HepG2 (cell line): ENCODE results near the gene PDK3. TPM values are rescaled to one million over a fixed set of nuclear protein-coding genes. Genes with fewer than 3 reads are reported as not detected.
A peak's percentile ranks its signal among the peaks of the same experiment; 100 is the strongest.

ENCODE experiments used
- ATAC-seq: fragments of 200-7000 bp; cut with Tn5 transposase; 3 replicates; pipeline ENCODE4 v1.9.1; 2020; ENCODE audit warnings: mild to moderate bottlenecking, moderate library complexity
- BruUV-seq: library from RNA; stranded (reverse); fragments of 400-500 nt; replicated peaks from 2 replicates; lab custom pipeline; 2021; lab: Mats Ljungman, UMichigan
- CTCF ChIA-PET: fragments of 300-600 bp; formaldehyde crosslinking; extraction: SDS; loops from one replicate; lab custom pipeline; 2021; ENCODE audit warnings: low total read pairs, inconsistent platforms, low intra/inter-chr PET ratio; lab: Yijun Ruan, JAX
- POLR2A ChIA-PET: fragments of 350-600 bp; sonication (Branson Sonifier 250); formaldehyde crosslinking; loops from one replicate; lab custom pipeline; 2020; ENCODE audit warnings: antibody characterized with exemption, inconsistent platforms; lab: Yijun Ruan, JAX
- DNase-seq: peaks from one replicate; pipeline ENCODE4 v3.0.0-alpha.2; 2015; ENCODE audit warnings: low spot score
- FAIRE-seq: peaks from 3 replicates; lab custom pipeline; 2011; peaks lifted over from hg19 to GRCh38; lab: Jason Lieb, UNC
- H2AFZ ChIP-seq: one replicate; pipeline ENCODE4 v1.6.1; 2011; ENCODE audit warnings: low read length, inconsistent platforms
- H3K27ac ChIP-seq: fragments of 300-600 bp; 3 replicates; pipeline ENCODE4 v1.8.0; 2011; ENCODE audit warnings: mixed run types, mild to moderate bottlenecking, mixed read lengths, low read length, inconsistent platforms; ENCODE audit not compliant: insufficient read depth; ENCODE audit errors: extremely low read length
- H3K27me3 ChIP-seq, 2 experiments: fragments of 200-600 bp in 1 of 2; 2 replicates in 1 of 2; 3 replicates in 1 of 2; pipeline versions ENCODE4 v1.6.0 to v1.8.0; 2011; ENCODE audit warnings: low read length in 2 of 2, mild to moderate bottlenecking in 2 of 2, moderate library complexity in 2 of 2, inconsistent platforms in 1 of 2; ENCODE audit not compliant: insufficient read depth in 2 of 2, control insufficient read depth in 1 of 2
- H3K36me3 ChIP-seq, 2 experiments: fragments of 200-600 bp in 1 of 2; replicated peaks in 1 of 2; 2 replicates in 1 of 2; 3 replicates in 1 of 2; pipeline versions ENCODE4 v1.5.1 to v1.8.0; 2011; ENCODE audit warnings: low read length in 2 of 2, inconsistent platforms in 1 of 2; ENCODE audit not compliant: insufficient read depth in 2 of 2, control insufficient read depth in 1 of 2
- H3K4me1 ChIP-seq: 2 replicates; pipeline ENCODE4 v1.5.1; 2012; ENCODE audit warnings: low read length, inconsistent platforms; ENCODE audit not compliant: insufficient read depth
- H3K4me2 ChIP-seq: 2 replicates; pipeline ENCODE4 v1.6.0; 2011; ENCODE audit warnings: low read depth, low read length, inconsistent platforms
- H3K4me3 ChIP-seq, 3 experiments: fragments of 200-600 bp in 1 of 3; sonication (generic), shearing (Covaris generic) in 1 of 3; replicated peaks in 1 of 3; 2 replicates each; pipeline ENCODE4 v1.5.1; 2011 to 2016; ENCODE audit warnings: low read length in 3 of 3, inconsistent platforms in 2 of 3, low read depth in 2 of 3, mild to moderate bottlenecking in 2 of 3, control low read depth in 1 of 3, mixed read lengths in 1 of 3; ENCODE audit not compliant: insufficient read depth in 1 of 3
- H3K79me2 ChIP-seq: one replicate; pipeline ENCODE4 v1.6.1; 2011; ENCODE audit warnings: low read length, inconsistent platforms; ENCODE audit not compliant: insufficient read depth
- H3K9ac ChIP-seq: 2 replicates; pipeline ENCODE4 v1.6.0; 2011; ENCODE audit warnings: mild to moderate bottlenecking, low read depth, low read length, inconsistent platforms; ENCODE audit not compliant: insufficient read depth
- H3K9me3 ChIP-seq: 2 replicates; pipeline ENCODE4 v1.5.1; 2012; ENCODE audit warnings: mild to moderate bottlenecking, low read length
- H4K20me1 ChIP-seq: 2 replicates; pipeline ENCODE4 v1.6.0; 2011; ENCODE audit warnings: inconsistent platforms, mild to moderate bottlenecking, low read length, moderate library complexity; ENCODE audit not compliant: insufficient read depth
- ATF7-NPFF ChIP-seq: sonication (generic); formaldehyde crosslinking; IDR thresholded peaks from 2 replicates; pipeline ENCODE4 v1.8.1; 2023; ENCODE audit warnings: mild to moderate bottlenecking, low read depth, missing genetic modification reagents, moderate library complexity
- FOXO4 ChIP-seq: sonication (generic); formaldehyde crosslinking; conservative IDR thresholded peaks from 2 replicates; pipeline ENCODE4 v1.8.1; 2023; ENCODE audit warnings: missing genetic modification reagents
- GLMP ChIP-seq: sonication (generic); formaldehyde crosslinking; IDR thresholded peaks from 2 replicates; pipeline ENCODE4 v1.9.0; 2021; ENCODE audit warnings: missing genetic modification reagents, mild to moderate bottlenecking, borderline replicate concordance
- MZF1 ChIP-seq: sonication (generic); formaldehyde crosslinking; IDR thresholded peaks from 2 replicates; pipeline ENCODE4 v1.8.1; 2023; ENCODE audit warnings: mild to moderate bottlenecking, missing genetic modification reagents, borderline replicate concordance
- SMYD3 ChIP-seq: sonication (generic); formaldehyde crosslinking; IDR thresholded peaks from 2 replicates; pipeline ENCODE4 v1.8.1; 2023; ENCODE audit warnings: mild to moderate bottlenecking, missing genetic modification reagents
- SP4 ChIP-seq: sonication (generic); formaldehyde crosslinking; IDR thresholded peaks from 2 replicates; pipeline ENCODE4 v1.8.1; 2023; ENCODE audit warnings: mild to moderate bottlenecking, missing genetic modification reagents
- TIGD3 ChIP-seq: sonication (generic); formaldehyde crosslinking; IDR thresholded peaks from 2 replicates; pipeline ENCODE4 v1.5.1; 2020; ENCODE audit warnings: mild to moderate bottlenecking, missing genetic modification reagents, borderline replicate concordance
- ZNF605 ChIP-seq: sonication (generic); formaldehyde crosslinking; IDR thresholded peaks from 2 replicates; pipeline ENCODE4 v1.8.0; 2022; ENCODE audit warnings: mild to moderate bottlenecking, missing genetic modification reagents
- ZNF687 ChIP-seq: sonication (generic); formaldehyde crosslinking; IDR thresholded peaks from 2 replicates; pipeline ENCODE4 v1.5.1; 2020; ENCODE audit warnings: mild to moderate bottlenecking, missing genetic modification reagents, moderate library complexity
- WGBS: methylation state at CpG from one replicate; pipeline ENCODE4 v1.1.6; 2017; ENCODE audit warnings: low lambda C conversion rate; 5-methylcytosine and 5-hydroxymethylcytosine counted together
- in situ Hi-C: cut with HindIII; loops from 2 replicates; pipeline ENCODE4 v1.10.0; 2017; ENCODE audit warnings: low pct_unique_long_range_greater_than_20kb; ENCODE audit not compliant: extremely low pct_ligation_motif_present
- intact Hi-C: fragments of 100-400 bp; cut with micrococcal nuclease; formaldehyde crosslinking; loops from one replicate; pipeline ENCODE4 v1.10.0; 2022; ENCODE audit not compliant: unreplicated experiment
- polyA plus RNA-seq, 8 experiments: library from polyadenylated mRNA; depleted of rRNA in 3 of 8; stranded (reverse) in 7 of 8; unstranded in 1 of 8; fragments of >200 nt; fragmentation: Illumina TruSeq in 4 of 8; extraction: Trizol in 4 of 8; gene quantifications; 2 replicates each; pipeline versions ENCODE4 v1.2.1 to v1.2.3, GENCODE V29; 2011 to 2016; ENCODE audit warnings: low read depth in 4 of 8, missing spikeins in 1 of 8, mixed read lengths in 1 of 8; ENCODE audit not compliant: insufficient read depth in 1 of 8
- total RNA-seq, 5 experiments: library from RNA; depleted of rRNA; stranded (reverse); fragments of >200 nt; fragmentation: Illumina TruSeq; extraction: Trizol; gene quantifications; 2 replicates each; pipeline ENCODE4 v1.2.3, GENCODE V29; 2016; ENCODE audit warnings: low read depth in 1 of 5

PDK3 gene
- total and polyA plus RNA-seq, 2 of the 13 experiments (the other 11 are each of a cell fraction or from before 2014, with no cell fraction given): 9.1 to 10.5 TPM

- TF ChIP-seq ZNF687 (CRISPR knock-in tag): peak; percentile 84
- TF ChIP-seq ATF7-NPFF (CRISPR knock-in tag): peak; percentile 75
- peak; percentile 56 for TF ChIP-seq SP4
- TF ChIP-seq ZNF605 (CRISPR knock-in tag): peak; percentile 67; the same call in 1 of the 2 replicates
Measured at GRCh38 chrX:24464836-24465531, at the start of gene PDK3 (continued).

GRCh38 chrX:24415921-24416320 is 49.2 kb upstream of the PDK3 start:
- Histone ChIP-seq H3K27me3 (no peaks in the 10 kb centered on the region), H2AFZ (no peak overlapping the region), H4K20me1 (no peaks in the 10 kb centered on the region), H3K4me2 (no peak overlapping the region), H3K36me3 (no peaks in the 10 kb centered on the region), H3K9me3 (no peaks in the 10 kb centered on the region), H3K4me1 (no peaks in the 10 kb centered on the region), H3K27ac (no peak overlapping the region), H3K4me3 (no peak overlapping the region), H3K79me2 (no peaks in the 10 kb centered on the region), H3K9ac (no peak overlapping the region)
- no TSS peak for BruUV-seq
- ChIA-PET CTCF (no interaction called here), POLR2A (no interaction called here)
- intact Hi-C loops: no loop called here
- WGBS: 50% methylated on average over 2 of the region's 5 CpGs
- DNase-seq: no peak
- in situ Hi-C loops: no loop called here
- ATAC-seq: no peak
- TF ChIP-seq FOXO4: no peak
- no peak for TF ChIP-seq SMYD3 (CRISPR knock-in tag)
- TF ChIP-seq GLMP (CRISPR knock-in tag): no peak
- TF ChIP-seq MZF1 (CRISPR knock-in tag): no peak
- TF ChIP-seq TIGD3: no peak
- FAIRE-seq: no peak
